WTC11 (cell line): ENCODE measurements around the gene EID2. TPM values are rescaled to one million over a fixed set of nuclear protein-coding genes. Genes with fewer than 3 reads are reported as not detected.

ENCODE experiments used
- CBFB ChIP-seq: sonication (generic); formaldehyde crosslinking; IDR thresholded peaks from 2 replicates; pipeline ENCODE4 v1.8.1; 2022; ENCODE audit warnings: mild to moderate bottlenecking, low read depth, missing genetic modification reagents
- CREM ChIP-seq: sonication (generic); formaldehyde crosslinking; IDR thresholded peaks from 2 replicates; pipeline ENCODE4 v1.8.1; 2022; ENCODE audit warnings: mild to moderate bottlenecking, missing genetic modification reagents, moderate library complexity
- E2F4 ChIP-seq: sonication (generic); formaldehyde crosslinking; IDR thresholded peaks from 2 replicates; pipeline ENCODE4 v1.8.1; 2022; ENCODE audit warnings: low read depth, mild to moderate bottlenecking, moderate library complexity, missing genetic modification reagents, borderline replicate concordance
- E2F5 ChIP-seq: sonication (generic); formaldehyde crosslinking; IDR thresholded peaks from 2 replicates; pipeline ENCODE4 v1.8.1; 2022; ENCODE audit warnings: mild to moderate bottlenecking, moderate library complexity, missing genetic modification reagents
- FOXP4 ChIP-seq: sonication (generic); formaldehyde crosslinking; IDR thresholded peaks from 2 replicates; pipeline ENCODE4 v1.8.0; 2022; ENCODE audit warnings: mild to moderate bottlenecking, missing genetic modification reagents
- GABPB1 ChIP-seq: sonication (generic); formaldehyde crosslinking; IDR thresholded peaks from 2 replicates; pipeline ENCODE4 v1.8.1; 2023; ENCODE audit warnings: mild to moderate bottlenecking, missing genetic modification reagents
- GTF2I ChIP-seq: fragments of 250-450 bp; sonication (Bioruptor Pico); conservative IDR thresholded peaks from 2 replicates; pipeline ENCODE4 v1.4.0; 2021; ENCODE audit warnings: mild to moderate bottlenecking
- IRF2 ChIP-seq: sonication (generic); formaldehyde crosslinking; IDR thresholded peaks from 2 replicates; pipeline ENCODE4 v1.8.0; 2022; ENCODE audit warnings: low read depth, missing genetic modification reagents, borderline replicate concordance
- MAX ChIP-seq: sonication (generic); formaldehyde crosslinking; IDR thresholded peaks from 2 replicates; pipeline ENCODE4 v1.8.0; 2022; ENCODE audit warnings: mild to moderate bottlenecking, missing genetic modification reagents
- NFATC4 ChIP-seq: fragments of 250-450 bp; sonication (Bioruptor Pico); IDR thresholded peaks from 2 replicates; pipeline ENCODE4 v1.9.0; 2021; ENCODE audit warnings: mild to moderate bottlenecking
- NFE2L1 ChIP-seq: sonication (generic); formaldehyde crosslinking; IDR thresholded peaks from 2 replicates; pipeline ENCODE4 v1.8.1; 2023; ENCODE audit warnings: missing genetic modification reagents
- NR1H2 ChIP-seq: sonication (generic); formaldehyde crosslinking; IDR thresholded peaks from 2 replicates; pipeline ENCODE4 v1.9.0; 2021; ENCODE audit warnings: mild to moderate bottlenecking, moderate library complexity, missing genetic modification reagents
- NR2C2 ChIP-seq: sonication (generic); formaldehyde crosslinking; IDR thresholded peaks from 2 replicates; pipeline ENCODE4 v1.8.0; 2022; ENCODE audit warnings: mild to moderate bottlenecking, missing genetic modification reagents
- RORB ChIP-seq: fragments of 250-450 bp; sonication (Bioruptor Pico); IDR thresholded peaks from 2 replicates; pipeline ENCODE4 v1.9.0; 2021; ENCODE audit warnings: mild to moderate bottlenecking
- TCF7 ChIP-seq: sonication (generic); formaldehyde crosslinking; IDR thresholded peaks from 2 replicates; pipeline ENCODE4 v1.8.0; 2022; ENCODE audit warnings: mild to moderate bottlenecking, low read depth, missing genetic modification reagents, moderate library complexity
- TEAD1 ChIP-seq: sonication (generic); formaldehyde crosslinking; IDR thresholded peaks from 2 replicates; pipeline ENCODE4 v1.8.0; 2022; ENCODE audit warnings: mild to moderate bottlenecking, missing genetic modification reagents
- TEAD4 ChIP-seq: sonication (generic); formaldehyde crosslinking; IDR thresholded peaks from 2 replicates; pipeline ENCODE4 v1.8.0; 2022; ENCODE audit warnings: mild to moderate bottlenecking, missing genetic modification reagents
- ZBTB43 ChIP-seq: sonication (generic); formaldehyde crosslinking; IDR thresholded peaks from 2 replicates; pipeline ENCODE4 v1.8.1; 2023; ENCODE audit warnings: mild to moderate bottlenecking, missing genetic modification reagents
- ZNF121 ChIP-seq: sonication (generic); formaldehyde crosslinking; IDR thresholded peaks from 2 replicates; pipeline ENCODE4 v1.8.0; 2023; ENCODE audit warnings: missing genetic modification reagents
- ZNF219 ChIP-seq: sonication (generic); formaldehyde crosslinking; IDR thresholded peaks from 2 replicates; pipeline ENCODE4 v1.8.0; 2023; ENCODE audit warnings: missing genetic modification reagents, mild to moderate bottlenecking, borderline replicate concordance
- ZNF263 ChIP-seq: sonication (generic); formaldehyde crosslinking; IDR thresholded peaks from 2 replicates; pipeline ENCODE4 v1.8.1; 2022; ENCODE audit warnings: low read depth, mild to moderate bottlenecking, moderate library complexity, missing genetic modification reagents
- ZNF281 ChIP-seq: sonication (generic); formaldehyde crosslinking; IDR thresholded peaks from 2 replicates; pipeline ENCODE4 v1.8.0; 2023; ENCODE audit warnings: mild to moderate bottlenecking, missing genetic modification reagents
- ZNF396 ChIP-seq: fragments of 250-450 bp; sonication (Bioruptor Pico); IDR thresholded peaks from 2 replicates; pipeline ENCODE4 v1.8.0; 2021; ENCODE audit warnings: mild to moderate bottlenecking, moderate library complexity, borderline replicate concordance
- ZNF671 ChIP-seq: fragments of 250-450 bp; sonication (Bioruptor Pico); IDR thresholded peaks from 2 replicates; pipeline ENCODE4 v1.8.0; 2021; ENCODE audit warnings: mild to moderate bottlenecking
- ZSCAN18 ChIP-seq: fragments of 250-450 bp; sonication (Bioruptor Pico); IDR thresholded peaks from 2 replicates; pipeline ENCODE4 v2.1.2; 2022; ENCODE audit warnings: mild to moderate bottlenecking, moderate library complexity
- total RNA-seq: library from RNA; stranded (reverse); gene quantifications from 3 replicates; pipeline ENCODE4 v1.2.3, GENCODE V29; 2021
- TF ChIP-seq, protein P1 (sequence below): sonication (generic); formaldehyde crosslinking; IDR thresholded peaks from 2 replicates; pipeline ENCODE4 v1.8.1; 2022; ENCODE audit warnings: mild to moderate bottlenecking, missing genetic modification reagents, moderate library complexity, borderline replicate concordance

Gene EID2
- total RNA-seq, 1 experiment from 2014 or later, result 21.5 TPM

DNA sequence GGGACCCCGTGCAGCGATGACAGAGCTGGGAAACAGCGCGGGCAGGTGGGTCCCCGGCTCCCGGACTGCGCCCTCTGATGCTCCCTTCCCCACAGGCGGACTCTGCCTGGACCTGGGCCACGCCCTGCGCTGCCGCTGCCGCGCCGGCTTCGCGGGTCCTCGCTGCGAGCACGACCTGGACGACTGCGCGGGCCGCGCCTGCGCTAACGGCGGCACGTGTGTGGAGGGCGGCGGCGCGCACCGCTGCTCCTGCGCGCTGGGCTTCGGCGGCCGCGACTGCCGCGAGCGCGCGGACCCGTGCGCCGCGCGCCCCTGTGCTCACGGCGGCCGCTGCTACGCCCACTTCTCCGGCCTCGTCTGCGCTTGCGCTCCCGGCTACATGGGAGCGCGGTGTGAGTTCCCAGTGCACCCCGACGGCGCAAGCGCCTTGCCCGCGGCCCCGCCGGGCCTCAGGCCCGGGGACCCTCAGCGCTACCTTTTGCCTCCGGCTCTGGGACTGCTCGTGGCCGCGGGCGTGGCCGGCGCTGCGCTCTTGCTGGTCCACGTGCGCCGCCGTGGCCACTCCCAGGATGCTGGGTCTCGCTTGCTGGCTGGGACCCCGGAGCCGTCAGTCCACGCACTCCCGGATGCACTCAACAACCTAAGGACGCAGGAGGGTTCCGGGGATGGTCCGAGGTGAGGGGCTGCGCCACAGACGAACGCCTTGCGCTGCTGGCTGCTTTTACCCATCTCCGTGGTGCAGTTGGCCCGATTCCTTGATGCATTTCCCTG is 32.8 kb downstream of the EID2 start (continued):
- TF ChIP-seq E2F4 (CRISPR knock-in tag), result peak; percentile 94
- no peak for TF ChIP-seq NFATC4 (CRISPR knock-in tag)
- peak; percentile 72; the same call in 1 of the 2 replicates for TF ChIP-seq NR1H2 (CRISPR knock-in tag)
- TF ChIP-seq TCF7 (CRISPR knock-in tag), result peak; percentile 98
- peak; percentile 95 for TF ChIP-seq CREM (CRISPR knock-in tag)
- TF ChIP-seq MAX (CRISPR knock-in tag), result peak; percentile 99
- TF ChIP-seq RORB, result no peak
- peak; percentile 99 for TF ChIP-seq E2F5 (CRISPR knock-in tag)
- peak; percentile 96 for TF ChIP-seq ZNF219
- TF ChIP-seq NFE2L1 (CRISPR knock-in tag), result peak; percentile 99
- TF ChIP-seq ZNF263 (CRISPR knock-in tag), result peak; percentile 77
- peak; percentile 94 for TF ChIP-seq TEAD4 (CRISPR knock-in tag)
- peak; percentile 71 for TF ChIP-seq GABPB1 (CRISPR knock-in tag)
- peak; percentile 93 for TF ChIP-seq ZNF281
- peak; percentile 99 for TF ChIP-seq CBFB (CRISPR knock-in tag)
- TF ChIP-seq FOXP4, result peak; percentile 100
- no peak for TF ChIP-seq ZNF396 (CRISPR knock-in tag)
- TF ChIP-seq NR2C2 (CRISPR knock-in tag), result peak; percentile 81; the same call in 1 of the 2 replicates
- peak; percentile 100 for TF ChIP-seq TEAD1 (CRISPR knock-in tag)
- TF ChIP-seq ZNF121 (CRISPR knock-in tag), result peak; percentile 77; the same call in 1 of the 2 replicates
- peak; percentile 89; the same call in 1 of the 2 replicates for TF ChIP-seq IRF2 (CRISPR knock-in tag)
- TF ChIP-seq ZSCAN18 (CRISPR knock-in tag), result no peak
- TF ChIP-seq GTF2I (CRISPR knock-in tag), result no peak
- TF ChIP-seq ZBTB43 (CRISPR knock-in tag), result peak; percentile 98
- no peak for TF ChIP-seq ZNF671 (CRISPR knock-in tag)
- TF ChIP-seq, protein P1, sequence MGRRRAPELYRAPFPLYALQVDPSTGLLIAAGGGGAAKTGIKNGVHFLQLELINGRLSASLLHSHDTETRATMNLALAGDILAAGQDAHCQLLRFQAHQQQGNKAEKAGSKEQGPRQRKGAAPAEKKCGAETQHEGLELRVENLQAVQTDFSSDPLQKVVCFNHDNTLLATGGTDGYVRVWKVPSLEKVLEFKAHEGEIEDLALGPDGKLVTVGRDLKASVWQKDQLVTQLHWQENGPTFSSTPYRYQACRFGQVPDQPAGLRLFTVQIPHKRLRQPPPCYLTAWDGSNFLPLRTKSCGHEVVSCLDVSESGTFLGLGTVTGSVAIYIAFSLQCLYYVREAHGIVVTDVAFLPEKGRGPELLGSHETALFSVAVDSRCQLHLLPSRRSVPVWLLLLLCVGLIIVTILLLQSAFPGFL (CRISPR knock-in tag), result 0 out of 2 replicates have a peak, but pooled peaks have one; percentile 71
